Mucosa of descending colon (tissue), 3 donors: ENCODE measurements around the gene PTPRT. TPM values are rescaled to one million over a fixed set of nuclear protein-coding genes. Genes with fewer than 3 reads are reported as not detected.

Source experiments
- ATAC-seq: fragments of 200-7000 bp; cut with Tn5 transposase; one replicate; pipeline ENCODE4 v1.9.1; 2020; ENCODE audit warnings: mild to moderate bottlenecking, moderate library complexity
- DNase-seq, 3 donors: peaks; one replicate each; pipeline ENCODE4 v3.0.0-alpha.2; 2020
- H3K36me3 ChIP-seq: fragments of 200-600 bp; one replicate; pipeline ENCODE4 v1.8.0; 2021; ENCODE audit warnings: low read depth, mild to moderate bottlenecking
- H3K4me1 ChIP-seq: fragments of 200-600 bp; one replicate; pipeline ENCODE4 v1.8.0; 2021; ENCODE audit warnings: low read depth, mild to moderate bottlenecking
- H3K4me3 ChIP-seq: fragments of 200-600 bp; one replicate; pipeline ENCODE4 v1.8.0; 2021; ENCODE audit warnings: mild to moderate bottlenecking
- H3K9me3 ChIP-seq: fragments of 200-600 bp; one replicate; pipeline ENCODE4 v1.8.0; 2021; ENCODE audit warnings: mild to moderate bottlenecking
- CTCF ChIP-seq: fragments of 200-600 bp; IDR thresholded peaks from one replicate; pipeline ENCODE4 v1.8.0; 2022; ENCODE audit warnings: antibody characterized with exemption, mild to moderate bottlenecking
- intact Hi-C, 2 donors: fragments of 100-400 bp; cut with DNase I in 1 of 2; cut with micrococcal nuclease in 1 of 2; formaldehyde crosslinking; loops; one replicate each; pipeline versions ENCODE4 v1.11.0 to v1.11.1; 2022; cut with DNase I, micrococcal nuclease
- total RNA-seq, 3 donors: library from RNA; stranded (reverse); fragmentation: NEBNext Ultra II Directional in 2 of 3; extraction: Animal tissue kit (Norgen Biotek cat#: 25700) in 2 of 3; gene quantifications; one replicate each; pipeline versions ENCODE4 v1.2.1 to v1.2.4, GENCODE V29; 2021 to 2023
- donor health status: DM: no; HTN: no; CAD: no; lungs with moderate emphysema.
- donor health status: DM: no; HTN: no; CAD: no.
- donor health status: DM: no; HTN: yes; CAD: no.

The PTPRT gene
- total RNA-seq, 3 donors from 2014 or later: 0.19 to 0.43 (median 0.38) TPM

- no peak for ATAC-seq
Measured at GRCh38 chr20:42366626-42367025, 823.1 kb downstream of the PTPRT start.

GRCh38 chr20:42364446-42364845 is 825.3 kb downstream of the PTPRT start:
- TF ChIP-seq CTCF: no peak
- no peak for ATAC-seq
- Histone ChIP-seq H3K4me3 (no peak overlapping the region), H3K4me1 (no peaks in the 10 kb centered on the region), H3K9me3 (no peaks in the 10 kb centered on the region), H3K36me3 (no peaks in the 10 kb centered on the region)
- intact Hi-C loops: no loop called here
- no peak for DNase-seq

More at GRCh38 chr20:42366626-42367025, 823.1 kb downstream of the PTPRT start:
- intact Hi-C loops: no loop called here
- H3K4me1 ChIP-seq: no peaks in the 10 kb centered on the region
- H3K4me3 ChIP-seq: no peak overlapping the region
- no peaks in the 10 kb centered on the region for H3K36me3 ChIP-seq
- TF ChIP-seq CTCF: no peak
- DNase-seq: no peak
- H3K9me3 ChIP-seq: no peaks in the 10 kb centered on the region

- DNase-seq: no peak
- no peak overlapping the region for H3K4me3 ChIP-seq
- no peak for TF ChIP-seq CTCF
- ATAC-seq: no peak
- no peaks in the 10 kb centered on the region for H3K4me1 ChIP-seq
- intact Hi-C loops: no loop called here
- no peaks in the 10 kb centered on the region for H3K36me3 ChIP-seq
- no peaks in the 10 kb centered on the region for H3K9me3 ChIP-seq
Measured at GRCh38 chr20:42361402-42361970, 828.2 kb downstream of the PTPRT start.

GRCh38 chr20:42360621-42361020 is 829.1 kb downstream of the PTPRT start:
- Histone ChIP-seq H3K9me3 (no peaks in the 10 kb centered on the region), H3K4me3 (no peak overlapping the region), H3K4me1 (no peaks in the 10 kb centered on the region), H3K36me3 (no peaks in the 10 kb centered on the region)
- DNase-seq: no peak
- TF ChIP-seq CTCF: no peak
- intact Hi-C loops: no loop called here
- no peak for ATAC-seq

- no peaks in the 10 kb centered on the region for H3K9me3 ChIP-seq
- no peak overlapping the region for H3K4me3 ChIP-seq
- no peaks in the 10 kb centered on the region for H3K36me3 ChIP-seq
- intact Hi-C loops: no loop called here
- no peak for DNase-seq
- ATAC-seq: no peak
- no peaks in the 10 kb centered on the region for H3K4me1 ChIP-seq
- TF ChIP-seq CTCF: no peak
Measured at GRCh38 chr20:42359617-42360016, 830.1 kb downstream of the PTPRT start.

GRCh38 chr20:42352096-42352495 is 837.6 kb downstream of the PTPRT start:
- Histone ChIP-seq H3K36me3 (no peaks in the 10 kb centered on the region), H3K4me3 (no peak overlapping the region), H3K9me3 (no peaks in the 10 kb centered on the region), H3K4me1 (no peaks in the 10 kb centered on the region)
- no peak for TF ChIP-seq CTCF
- ATAC-seq (no peak), DNase-seq (no peak)
- intact Hi-C loops: no loop called here
